Subcutaneous adipose tissue (tissue), 4 donors: ENCODE data around the gene NOM1. TPM values are rescaled to one million over a fixed set of nuclear protein-coding genes. Genes with fewer than 3 reads are reported as not detected.

Source experiments
- total RNA-seq, 4 donors: library from RNA; depleted of rRNA; stranded (reverse); fragments of >200 nt; gene quantifications; one replicate each; pipeline ENCODE4 v1.1.0, GENCODE V29; 2016
- TF ChIP-seq, protein P1 (sequence below): fragments of 450-650 bp; IDR thresholded peaks from one replicate; pipeline ENCODE4 v1.5.1; 2016; ENCODE audit warnings: low read depth, mild to moderate bottlenecking, control low read depth, antibody characterized with exemption, moderate library complexity

Gene NOM1
- total RNA-seq, result 10 to 100 TPM; 12.7 to 25.1 (median 18.7) TPM

DNA sequence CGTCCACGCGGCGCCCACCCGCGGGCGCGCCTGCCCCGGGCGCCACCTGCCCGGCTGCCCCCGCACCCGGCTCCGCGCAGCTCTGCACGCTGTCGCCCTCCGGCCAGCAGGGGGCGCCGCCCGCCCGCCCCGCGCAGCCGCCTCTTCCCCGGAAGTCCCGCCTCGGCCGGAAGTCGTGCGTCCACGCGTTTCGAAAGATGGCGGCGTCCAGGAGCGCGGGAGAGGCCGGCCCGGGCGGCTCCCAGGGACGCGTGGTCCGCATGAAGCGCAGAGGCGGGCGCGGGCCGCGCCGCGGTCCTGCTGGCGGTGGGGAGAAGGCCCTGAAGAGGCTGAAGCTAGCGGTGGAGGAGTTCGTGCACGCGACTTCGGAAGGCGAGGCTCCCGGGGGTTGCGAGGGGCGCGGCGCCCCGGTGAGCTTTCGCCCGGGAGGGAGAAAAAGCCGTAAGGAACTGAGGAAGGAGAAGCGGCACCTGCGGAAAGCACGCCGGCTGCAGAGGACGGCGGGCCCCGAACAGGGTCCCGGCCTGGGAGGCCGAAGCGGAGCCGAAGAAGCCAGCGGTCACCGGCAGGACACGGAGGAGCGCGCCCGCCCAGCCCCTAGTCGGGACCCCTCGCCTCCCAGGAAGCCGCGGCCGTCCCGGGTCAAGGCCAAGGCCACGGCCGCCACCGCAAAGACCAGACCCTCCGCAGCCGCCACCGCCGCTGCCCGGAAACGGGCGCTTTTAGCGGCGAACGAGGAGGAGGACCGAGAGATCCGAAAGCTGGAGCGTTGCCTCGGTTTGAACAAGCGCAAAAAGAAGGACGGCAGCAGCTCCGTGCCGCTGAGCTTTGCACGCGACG is at the start of gene NOM1:
TSS of gene NOM1 (plus strand) at position 172 of the 840 bp plus-strand sequence. CDS start at position 198, 26 bp downstream.
- TF ChIP-seq, protein P1, sequence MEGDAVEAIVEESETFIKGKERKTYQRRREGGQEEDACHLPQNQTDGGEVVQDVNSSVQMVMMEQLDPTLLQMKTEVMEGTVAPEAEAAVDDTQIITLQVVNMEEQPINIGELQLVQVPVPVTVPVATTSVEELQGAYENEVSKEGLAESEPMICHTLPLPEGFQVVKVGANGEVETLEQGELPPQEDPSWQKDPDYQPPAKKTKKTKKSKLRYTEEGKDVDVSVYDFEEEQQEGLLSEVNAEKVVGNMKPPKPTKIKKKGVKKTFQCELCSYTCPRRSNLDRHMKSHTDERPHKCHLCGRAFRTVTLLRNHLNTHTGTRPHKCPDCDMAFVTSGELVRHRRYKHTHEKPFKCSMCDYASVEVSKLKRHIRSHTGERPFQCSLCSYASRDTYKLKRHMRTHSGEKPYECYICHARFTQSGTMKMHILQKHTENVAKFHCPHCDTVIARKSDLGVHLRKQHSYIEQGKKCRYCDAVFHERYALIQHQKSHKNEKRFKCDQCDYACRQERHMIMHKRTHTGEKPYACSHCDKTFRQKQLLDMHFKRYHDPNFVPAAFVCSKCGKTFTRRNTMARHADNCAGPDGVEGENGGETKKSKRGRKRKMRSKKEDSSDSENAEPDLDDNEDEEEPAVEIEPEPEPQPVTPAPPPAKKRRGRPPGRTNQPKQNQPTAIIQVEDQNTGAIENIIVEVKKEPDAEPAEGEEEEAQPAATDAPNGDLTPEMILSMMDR, result no peak

DNA sequence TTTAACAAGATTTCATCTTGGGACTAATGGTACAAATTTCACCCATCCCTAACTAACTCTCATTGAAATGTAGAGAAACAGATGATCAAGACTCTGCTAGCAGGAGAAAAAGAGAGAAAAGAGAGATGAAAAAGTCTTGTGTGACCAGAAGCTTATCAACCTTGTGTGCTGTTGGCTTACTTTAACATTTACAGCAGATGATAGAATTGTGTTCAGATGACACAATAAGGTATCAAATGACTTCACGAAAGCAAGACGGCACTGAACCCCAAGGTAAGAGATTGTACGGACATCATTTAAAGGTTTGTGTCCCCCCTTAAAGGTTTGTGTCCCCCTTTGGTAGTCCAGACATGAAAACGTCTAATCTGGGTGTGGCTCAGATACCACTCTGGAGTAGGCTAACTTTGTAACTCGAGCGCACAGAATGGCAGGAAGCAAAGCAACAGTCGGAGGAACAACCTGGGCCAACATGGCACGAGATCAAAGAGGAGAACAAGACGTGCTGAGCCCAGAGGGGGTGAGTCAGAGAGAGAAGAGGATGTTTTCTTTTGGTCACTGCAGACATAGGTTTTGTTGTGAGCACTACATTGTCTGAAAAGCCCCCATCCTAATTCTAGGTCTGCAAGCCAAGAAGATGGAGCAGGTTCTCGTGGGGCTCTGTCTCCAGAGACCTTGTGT is 46.1 kb upstream of the NOM1 start:
- TF ChIP-seq, protein P1, result no peak

DNA sequence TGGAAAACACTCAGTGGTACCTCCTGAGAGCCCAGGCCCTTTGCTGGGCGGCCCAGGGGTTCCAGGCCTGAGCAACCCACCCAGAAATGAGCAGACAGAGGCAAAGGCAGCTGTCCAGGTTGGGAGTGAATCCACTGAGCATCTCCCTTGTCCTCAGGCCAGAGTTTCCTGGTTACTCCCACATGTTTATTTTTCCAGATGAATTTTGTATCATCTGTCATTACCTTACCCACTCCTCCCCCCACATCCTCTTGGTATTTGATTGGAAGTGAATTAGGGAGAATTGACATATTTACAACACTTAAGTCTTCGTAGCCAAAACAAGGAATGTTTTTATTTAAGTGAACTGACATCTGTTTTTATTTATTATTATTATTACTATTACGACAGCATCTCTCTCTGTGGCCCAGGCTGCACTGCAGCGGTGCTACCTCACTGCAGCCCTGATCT is 43.3 kb upstream of the NOM1 start:
- TF ChIP-seq, protein P1, result no peak

DNA sequence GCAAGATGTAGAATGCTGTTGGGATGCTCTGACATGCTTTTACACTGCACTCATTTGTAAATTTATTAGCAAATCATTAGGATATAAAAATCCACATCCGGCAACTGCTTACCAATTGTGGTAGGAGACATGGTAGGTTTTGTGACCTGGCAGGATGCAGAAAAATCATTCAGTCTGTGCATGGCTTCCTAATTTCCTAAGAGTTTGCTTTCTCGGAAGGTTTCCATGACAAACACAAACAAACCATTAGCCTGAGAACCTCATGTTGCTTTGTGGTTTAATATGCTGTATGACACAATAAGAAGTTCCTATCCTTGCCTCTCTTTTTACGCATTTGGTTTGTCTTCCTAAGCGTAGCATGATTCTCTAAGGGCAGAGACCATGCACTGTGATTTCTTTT is 41.9 kb upstream of the NOM1 start:
- TF ChIP-seq, protein P1, result no peak

- TF ChIP-seq, protein P1, result no peak
Measured at GRCh38 chr7:156918635-156919034, 30.9 kb upstream of the NOM1 start.

- TF ChIP-seq, protein P1, result no peak
Measured at GRCh38 chr7:156919132-156919713, 30.3 kb upstream of the NOM1 start.

- TF ChIP-seq, protein P1, result no peak
Measured at GRCh38 chr7:156920076-156920475, 29.4 kb upstream of the NOM1 start.
